ENCODE data around the gene MEF2A. TPM values are rescaled to one million over a fixed set of nuclear protein-coding genes. Genes with fewer than 3 reads are reported as not detected.

Gene MEF2A
- total and polyA plus RNA-seq, 10 of the 15 experiments (the other 5 are each of a cell fraction or from before 2014, with no cell fraction given): 7.2 to 46.7 (median 35.9) TPM

GRCh38 chr15:99703603-99704443, 138.0 kb downstream of the MEF2A start (continued):
- TF ChIP-seq NFXL1 (IDR thresholded peaks at IDR 0.05; ENCODE audit: borderline replicate concordance): no peak
- TF ChIP-seq SUZ12 (IDR thresholded peaks at IDR 0.05; ENCODE audit: unreplicated experiment): no peak
- no peak for TF ChIP-seq ZNF24 (IDR thresholded peaks at IDR 0.05)
- TF ChIP-seq SP1 (IDR thresholded peaks at IDR 0.05; ENCODE audit: low read depth, low read length): no peak
- TF ChIP-seq SMAD5 (IDR thresholded peaks at IDR 0.05; ENCODE audit: low read depth): no peak
- no peak for TF ChIP-seq MTA2 (IDR thresholded peaks at IDR 0.05; ENCODE audit: low read depth)
- TF ChIP-seq, protein P1, sequence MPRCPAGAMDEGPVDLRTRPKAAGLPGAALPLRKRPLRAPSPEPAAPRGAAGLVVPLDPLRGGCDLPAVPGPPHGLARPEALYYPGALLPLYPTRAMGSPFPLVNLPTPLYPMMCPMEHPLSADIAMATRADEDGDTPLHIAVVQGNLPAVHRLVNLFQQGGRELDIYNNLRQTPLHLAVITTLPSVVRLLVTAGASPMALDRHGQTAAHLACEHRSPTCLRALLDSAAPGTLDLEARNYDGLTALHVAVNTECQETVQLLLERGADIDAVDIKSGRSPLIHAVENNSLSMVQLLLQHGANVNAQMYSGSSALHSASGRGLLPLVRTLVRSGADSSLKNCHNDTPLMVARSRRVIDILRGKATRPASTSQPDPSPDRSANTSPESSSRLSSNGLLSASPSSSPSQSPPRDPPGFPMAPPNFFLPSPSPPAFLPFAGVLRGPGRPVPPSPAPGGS (IDR thresholded peaks at IDR 0.05; ENCODE audit: borderline replicate concordance, insufficient read depth, low read depth, low read length, poor library complexity, severe bottlenecking): no peak
- TF ChIP-seq ESRRA (IDR thresholded peaks at IDR 0.05; ENCODE audit: low read length): no peak
- TF ChIP-seq MTA3 (IDR thresholded peaks at IDR 0.05; ENCODE audit: borderline replicate concordance, low read length): 0 out of 2 replicates have a peak, but pooled peaks have one; percentile 66
- TF ChIP-seq ZNF207 (IDR thresholded peaks at IDR 0.05; ENCODE audit: borderline replicate concordance): no peak
- peak; percentile 57 for TF ChIP-seq IKZF1 (conservative IDR thresholded peaks at IDR 0.05)
- no peak for TF ChIP-seq CEBPZ (IDR thresholded peaks at IDR 0.05; ENCODE audit: low read depth, low read length)
- TF ChIP-seq GABPA (IDR thresholded peaks at IDR 0.05; ENCODE audit: low read depth): peak; percentile 52; the same call in 1 of the 2 replicates
- peak; percentile 99 for TF ChIP-seq ATF7 (IDR thresholded peaks at IDR 0.05; ENCODE audit: low read depth)
- TF ChIP-seq CHD2 (IDR thresholded peaks at IDR 0.05; ENCODE audit: borderline replicate concordance, low read depth, low read length): no peak
- no peak for TF ChIP-seq ZNF217 (IDR thresholded peaks at IDR 0.05)
- TF ChIP-seq JUND (IDR thresholded peaks at IDR 0.05; ENCODE audit: low read depth, low read length): no peak
- no peak for TF ChIP-seq CBFB (IDR thresholded peaks at IDR 0.05; ENCODE audit: low read depth)
- TF ChIP-seq, protein P2, sequence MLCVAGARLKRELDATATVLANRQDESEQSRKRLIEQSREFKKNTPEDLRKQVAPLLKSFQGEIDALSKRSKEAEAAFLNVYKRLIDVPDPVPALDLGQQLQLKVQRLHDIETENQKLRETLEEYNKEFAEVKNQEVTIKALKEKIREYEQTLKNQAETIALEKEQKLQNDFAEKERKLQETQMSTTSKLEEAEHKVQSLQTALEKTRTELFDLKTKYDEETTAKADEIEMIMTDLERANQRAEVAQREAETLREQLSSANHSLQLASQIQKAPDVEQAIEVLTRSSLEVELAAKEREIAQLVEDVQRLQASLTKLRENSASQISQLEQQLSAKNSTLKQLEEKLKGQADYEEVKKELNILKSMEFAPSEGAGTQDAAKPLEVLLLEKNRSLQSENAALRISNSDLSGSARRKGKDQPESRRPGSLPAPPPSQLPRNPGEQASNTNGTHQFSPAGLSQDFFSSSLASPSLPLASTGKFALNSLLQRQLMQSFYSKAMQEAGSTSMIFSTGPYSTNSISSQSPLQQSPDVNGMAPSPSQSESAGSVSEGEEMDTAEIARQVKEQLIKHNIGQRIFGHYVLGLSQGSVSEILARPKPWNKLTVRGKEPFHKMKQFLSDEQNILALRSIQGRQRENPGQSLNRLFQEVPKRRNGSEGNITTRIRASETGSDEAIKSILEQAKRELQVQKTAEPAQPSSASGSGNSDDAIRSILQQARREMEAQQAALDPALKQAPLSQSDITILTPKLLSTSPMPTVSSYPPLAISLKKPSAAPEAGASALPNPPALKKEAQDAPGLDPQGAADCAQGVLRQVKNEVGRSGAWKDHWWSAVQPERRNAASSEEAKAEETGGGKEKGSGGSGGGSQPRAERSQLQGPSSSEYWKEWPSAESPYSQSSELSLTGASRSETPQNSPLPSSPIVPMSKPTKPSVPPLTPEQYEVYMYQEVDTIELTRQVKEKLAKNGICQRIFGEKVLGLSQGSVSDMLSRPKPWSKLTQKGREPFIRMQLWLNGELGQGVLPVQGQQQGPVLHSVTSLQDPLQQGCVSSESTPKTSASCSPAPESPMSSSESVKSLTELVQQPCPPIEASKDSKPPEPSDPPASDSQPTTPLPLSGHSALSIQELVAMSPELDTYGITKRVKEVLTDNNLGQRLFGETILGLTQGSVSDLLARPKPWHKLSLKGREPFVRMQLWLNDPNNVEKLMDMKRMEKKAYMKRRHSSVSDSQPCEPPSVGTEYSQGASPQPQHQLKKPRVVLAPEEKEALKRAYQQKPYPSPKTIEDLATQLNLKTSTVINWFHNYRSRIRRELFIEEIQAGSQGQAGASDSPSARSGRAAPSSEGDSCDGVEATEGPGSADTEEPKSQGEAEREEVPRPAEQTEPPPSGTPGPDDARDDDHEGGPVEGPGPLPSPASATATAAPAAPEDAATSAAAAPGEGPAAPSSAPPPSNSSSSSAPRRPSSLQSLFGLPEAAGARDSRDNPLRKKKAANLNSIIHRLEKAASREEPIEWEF (IDR thresholded peaks at IDR 0.05; ENCODE audit: insufficient replicate concordance, low read depth, low read length): no peak
- TF ChIP-seq POU2F2 (IDR thresholded peaks at IDR 0.05; ENCODE audit: borderline replicate concordance, low read depth, low read length): no peak
- TF ChIP-seq CREB1 (IDR thresholded peaks at IDR 0.05; ENCODE audit: low read depth): peak; percentile 71
- peak; percentile 73 for TF ChIP-seq PML (IDR thresholded peaks at IDR 0.05; ENCODE audit: low read length)
